Kidney epithelial cell (primary cell): ENCODE measurements around the gene PNISR. TPM values are rescaled to one million over a fixed set of nuclear protein-coding genes. Genes with fewer than 3 reads are reported as not detected.

Experiments
- DNase-seq: peaks from one replicate; pipeline ENCODE4 v3.0.0-alpha.2; 2010; ENCODE audit warnings: low read depth
- H3K27me3 ChIP-seq: 2 replicates; pipeline ENCODE4 v1.6.0; 2011; ENCODE audit warnings: low read length; ENCODE audit not compliant: control insufficient read depth, insufficient read depth
- H3K36me3 ChIP-seq: 2 replicates; pipeline ENCODE4 v1.5.1; 2011; ENCODE audit warnings: low read length; ENCODE audit not compliant: control insufficient read depth, insufficient read depth
- H3K4me3 ChIP-seq: 2 replicates; pipeline ENCODE4 v1.5.1; 2011; ENCODE audit warnings: low read depth, mild to moderate bottlenecking, control low read depth, low read length
- CTCF ChIP-seq: IDR thresholded peaks from 2 replicates; pipeline ENCODE4 v1.5.1; 2011; ENCODE audit warnings: mild to moderate bottlenecking, moderate library complexity, low read length, control low read depth, inconsistent platforms; ENCODE audit not compliant: insufficient read depth, poor library complexity, severe bottlenecking
- total RNA-seq: library from RNA; depleted of rRNA; stranded (reverse); fragments of >200 nt; gene quantifications from 2 replicates; pipeline ENCODE4 v1.2.3, GENCODE V29; 2015

PNISR gene
- total RNA-seq, 1 donor from 2014 or later: 32.3 TPM

GRCh38 chr6:99393698-99394531, 31.2 kb downstream of the PNISR start, which contains the start of gene COQ3:
COQ3 (minus strand) TSS chr6:99394195; CDS start chr6:99394179, 16 bp downstream.
- Histone ChIP-seq H3K27me3 (no peaks in the 10 kb centered on the region), H3K4me3 (peak within 1 kb of the TSS; percentile 86), H3K36me3 (no peaks in the 10 kb centered on the region)
- TF ChIP-seq CTCF: no peak
- peak; percentile 35 for DNase-seq

DNA sequence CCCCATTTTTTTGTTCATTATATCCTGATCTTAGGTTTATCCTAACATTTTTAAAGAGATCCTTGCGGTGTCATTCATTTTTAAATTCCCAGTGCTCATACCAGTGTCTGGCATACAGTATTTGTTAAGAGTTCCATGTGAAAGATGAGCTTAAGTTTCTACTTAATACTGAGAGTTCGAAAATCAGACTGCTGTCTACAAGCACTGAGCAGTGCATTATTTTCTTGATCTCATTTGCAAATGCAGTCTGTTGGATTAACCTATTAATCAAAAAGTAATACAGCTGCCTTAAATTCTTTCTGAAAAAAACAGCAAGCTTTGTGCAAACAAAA, 31.8 kb downstream of the PNISR start:
- H3K36me3 ChIP-seq: no peaks in the 10 kb centered on the region
- no peak for DNase-seq

GRCh38 chr6:99390896-99391295, 34.2 kb downstream of the PNISR start:
- DNase-seq: no peak
- no peak overlapping the region for H3K4me3 ChIP-seq
- no peaks in the 10 kb centered on the region for H3K27me3 ChIP-seq
- no peaks in the 10 kb centered on the region for H3K36me3 ChIP-seq
- no peak for TF ChIP-seq CTCF

More for the DNA sequence above, 31.8 kb downstream of the PNISR start:
- Histone ChIP-seq H3K27me3 (no peaks in the 10 kb centered on the region), H3K4me3 (peak overlapping the region; percentile 86)
- TF ChIP-seq CTCF: no peak

- Histone ChIP-seq H3K36me3 (no peaks in the 10 kb centered on the region), H3K27me3 (no peaks in the 10 kb centered on the region), H3K4me3 (no peak overlapping the region)
- TF ChIP-seq CTCF: no peak
- no peak for DNase-seq
Observed at GRCh38 chr6:99384507-99384906, 40.6 kb downstream of the PNISR start.

GRCh38 chr6:99378636-99379035, 46.5 kb downstream of the PNISR start:
- H3K36me3 ChIP-seq: no peaks in the 10 kb centered on the region
- TF ChIP-seq CTCF: no peak
- no peak for DNase-seq
- H3K27me3 ChIP-seq: no peaks in the 10 kb centered on the region
- H3K4me3 ChIP-seq: no peak overlapping the region

DNA sequence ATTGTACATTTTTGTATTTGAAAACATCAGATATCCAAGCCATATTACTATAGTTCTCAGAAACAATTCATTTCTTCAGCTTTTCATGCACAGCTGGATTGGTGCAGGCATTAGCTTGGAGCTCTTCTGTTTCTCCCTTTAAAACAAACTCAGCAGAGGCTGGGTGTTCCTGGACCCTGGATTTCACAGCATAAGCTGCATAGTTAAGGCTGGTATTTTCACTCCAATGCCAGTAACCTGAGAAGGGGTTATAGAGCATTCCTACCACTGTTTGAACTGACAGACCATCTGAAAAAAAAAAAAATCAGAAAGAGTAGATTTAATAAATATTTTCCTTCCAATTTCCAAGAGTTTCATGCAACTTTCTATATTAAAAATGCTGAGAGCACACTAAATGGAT, 55.6 kb downstream of the PNISR start:
- Histone ChIP-seq H3K4me3 (no peak overlapping the region), H3K27me3 (no peaks in the 10 kb centered on the region), H3K36me3 (no peaks in the 10 kb centered on the region)
- no peak for TF ChIP-seq CTCF
- no peak for DNase-seq
